HG02763 (cell line): ENCODE results near the gene HNRNPLL.
"Not testable (repeated sequence)": the region's sequence is repeated elsewhere in the genome, so short reads cannot be mapped to it uniquely, and the experiment has no call there.

Source experiments
- ATAC-seq: cut with Tn5 transposase; IDR thresholded peaks from one replicate; pipeline ENCODE4 v1.9.1; 2021; ENCODE audit warnings: mild to moderate bottlenecking, moderate library complexity; ENCODE audit not compliant: unreplicated experiment

The HNRNPLL gene

GRCh38 chr2:38620282-38620977 lies 17.7 kb upstream of the HNRNPLL start:
- no peak for ATAC-seq

- no peak for ATAC-seq
Observed at GRCh38 chr2:38619458-38620164, 16.9 kb upstream of the HNRNPLL start.

DNA sequence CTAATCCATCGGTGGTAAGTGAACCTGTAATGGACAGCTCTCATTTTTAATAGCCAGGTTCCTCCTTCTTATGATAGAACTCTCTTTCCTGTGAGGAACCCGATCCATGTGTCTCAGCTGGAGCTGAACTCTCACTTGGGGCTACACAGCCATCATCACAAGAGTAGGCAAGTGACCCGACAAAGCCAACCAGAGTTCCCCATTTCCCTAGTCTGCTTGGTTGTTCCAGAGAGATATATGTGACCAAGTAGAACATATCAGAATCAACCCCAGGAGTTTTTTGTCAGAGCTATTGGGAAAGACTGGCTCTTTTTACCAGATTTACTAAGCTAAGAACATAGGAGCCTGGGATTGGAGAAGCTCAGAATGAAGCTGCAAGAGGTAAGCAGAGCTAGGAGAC lies 14.6 kb upstream of the HNRNPLL start:
- no peak for ATAC-seq

DNA sequence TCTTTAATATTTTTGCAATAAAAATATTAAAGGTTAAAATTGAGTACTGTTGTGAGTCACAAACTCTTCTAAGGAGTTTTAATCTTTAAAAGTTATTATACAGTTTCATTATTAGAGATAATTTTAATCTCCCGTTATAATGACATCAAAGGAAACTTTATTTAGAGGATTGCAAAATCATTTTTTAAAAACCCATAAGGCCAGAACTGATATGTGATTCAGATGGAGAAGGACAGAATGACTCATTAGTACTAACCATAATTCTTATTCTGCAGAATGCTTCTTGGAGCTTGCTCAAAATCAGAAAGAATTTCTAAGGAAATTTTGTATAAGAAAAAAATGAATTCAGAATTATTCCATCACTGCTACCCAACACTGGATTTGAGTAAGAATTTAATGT lies 12.5 kb upstream of the HNRNPLL start:
- no peak for ATAC-seq

GRCh38 chr2:38613849-38614213 lies 11.1 kb upstream of the HNRNPLL start:
- no peak for ATAC-seq

DNA sequence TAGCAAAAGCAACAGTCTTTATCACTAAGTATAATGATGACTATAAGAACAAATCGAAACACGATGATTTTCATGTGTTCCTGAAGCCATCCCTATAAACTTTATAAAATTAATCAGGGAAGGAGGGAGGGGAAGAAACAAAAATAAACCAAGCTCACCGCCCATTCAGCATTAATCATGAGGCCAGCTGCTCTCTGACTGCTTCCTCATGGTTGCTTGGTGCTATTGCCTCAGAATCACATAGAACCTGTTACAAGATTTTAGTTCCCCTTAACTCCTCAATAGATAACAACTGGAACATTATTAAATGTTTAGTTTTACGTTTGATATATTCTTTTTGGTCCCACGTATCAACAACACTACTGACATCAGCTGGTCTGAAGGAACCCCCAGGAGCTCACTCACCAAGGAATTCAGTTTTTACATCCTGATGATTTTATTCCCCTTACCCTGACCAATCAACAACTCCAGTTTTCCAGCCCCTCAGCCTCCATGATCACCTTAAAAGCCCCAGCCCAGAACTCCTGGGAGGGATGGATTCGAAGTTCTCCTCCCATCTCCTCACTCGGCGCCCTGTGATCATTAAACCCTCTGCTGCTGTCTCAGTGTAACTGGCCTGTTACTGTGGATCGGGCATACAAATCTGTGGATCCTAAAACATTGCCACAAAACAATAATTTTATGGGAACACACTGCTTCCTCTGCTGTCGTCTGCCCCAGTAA lies 10.6 kb upstream of the HNRNPLL start:
- no peak for ATAC-seq

GRCh38 chr2:38610851-38611801 lies 8.4 kb upstream of the HNRNPLL start:
- ATAC-seq: peak; percentile 59

- ATAC-seq: not testable (repeated sequence)
Observed at GRCh38 chr2:38609246-38609645, 6.5 kb upstream of the HNRNPLL start.

- no peak for ATAC-seq
Observed at GRCh38 chr2:38608755-38609154, 6.0 kb upstream of the HNRNPLL start.

GRCh38 chr2:38605298-38605830 lies 2.6 kb upstream of the HNRNPLL start:
- ATAC-seq: no peak

GRCh38 chr2:38603402-38604290 lies 918 bp upstream of the HNRNPLL start:
- ATAC-seq: peak; percentile 38

GRCh38 chr2:38602136-38602731 lies 494 bp downstream of the HNRNPLL start:
- ATAC-seq: peak; percentile 19

DNA sequence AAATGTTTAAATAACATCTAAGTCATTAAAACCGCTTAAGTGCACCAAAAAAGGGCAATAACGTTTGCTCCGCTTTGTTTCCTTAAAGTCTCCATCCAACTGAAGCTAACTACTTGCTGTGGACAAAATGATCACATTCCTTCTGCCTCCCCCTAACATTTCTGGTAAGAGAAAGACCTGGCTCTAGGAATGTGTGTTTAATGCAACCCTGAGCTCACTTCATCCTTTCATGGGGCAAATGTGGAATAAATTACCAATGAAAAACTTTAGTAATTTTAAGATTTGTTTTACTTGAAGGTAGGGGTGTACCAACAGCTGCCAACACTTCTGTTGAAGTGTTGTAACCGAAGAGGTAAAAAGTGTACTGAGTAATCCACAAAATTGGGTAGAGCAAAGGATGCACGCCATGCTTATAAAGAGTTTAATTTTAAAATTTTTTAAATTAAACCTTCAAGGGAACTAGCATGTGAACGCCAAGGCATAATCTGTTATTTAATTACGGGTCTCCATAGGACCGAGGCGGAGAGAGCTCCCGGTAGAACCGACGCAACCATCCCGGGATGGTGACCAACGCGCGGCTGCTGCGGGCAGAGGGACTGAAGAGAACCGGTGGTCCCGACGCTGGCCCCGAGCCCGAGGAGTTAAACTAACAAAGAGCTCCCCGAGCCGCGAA lies 1.1 kb downstream of the HNRNPLL start:
- ATAC-seq: no peak

DNA sequence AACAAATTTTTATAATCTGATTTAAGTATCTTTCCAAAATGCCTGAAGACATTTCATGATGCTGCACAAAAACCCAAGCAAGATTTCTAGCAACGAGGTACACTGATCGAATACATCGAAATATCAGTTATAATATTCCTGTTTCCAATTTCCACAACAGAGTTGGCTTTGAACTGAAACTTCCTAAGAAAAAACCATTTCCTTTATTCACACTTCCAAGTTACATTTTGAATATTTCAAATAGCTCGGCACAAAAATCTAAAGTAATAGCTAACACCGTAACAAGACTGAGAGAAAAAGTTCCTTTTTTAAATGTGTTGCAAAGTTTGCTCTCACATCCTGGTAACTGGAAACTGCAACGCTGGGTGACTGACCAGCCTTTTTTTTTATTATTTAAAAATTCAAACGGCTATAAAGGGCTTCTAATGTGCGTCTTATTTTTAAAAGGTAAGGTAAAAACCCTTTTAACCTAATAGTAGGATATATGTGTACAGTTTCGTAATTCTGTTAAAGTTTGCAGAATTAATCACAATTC lies 1.7 kb downstream of the HNRNPLL start:
- ATAC-seq: no peak

GRCh38 chr2:38600242-38600891 lies 2.4 kb downstream of the HNRNPLL start:
- no peak for ATAC-seq

DNA sequence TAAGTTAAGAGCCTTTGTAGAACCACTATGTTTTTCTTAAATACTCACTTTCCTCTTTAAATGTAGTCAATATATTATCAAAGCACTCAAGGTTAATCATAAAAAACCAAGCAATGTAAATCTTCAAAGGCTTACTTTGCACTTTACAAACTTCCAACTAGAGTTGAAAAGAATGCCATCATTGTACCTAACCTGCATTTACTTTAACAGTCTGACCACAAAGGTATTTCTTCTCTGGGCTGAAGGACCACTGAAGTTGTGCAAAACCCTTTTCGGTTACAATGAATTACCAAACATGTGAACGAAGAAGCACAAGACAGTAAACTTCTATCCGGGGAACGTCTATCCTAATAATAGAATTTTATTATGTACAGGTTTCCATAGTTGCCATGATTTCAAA lies 3.0 kb downstream of the HNRNPLL start:
- no peak for ATAC-seq

DNA sequence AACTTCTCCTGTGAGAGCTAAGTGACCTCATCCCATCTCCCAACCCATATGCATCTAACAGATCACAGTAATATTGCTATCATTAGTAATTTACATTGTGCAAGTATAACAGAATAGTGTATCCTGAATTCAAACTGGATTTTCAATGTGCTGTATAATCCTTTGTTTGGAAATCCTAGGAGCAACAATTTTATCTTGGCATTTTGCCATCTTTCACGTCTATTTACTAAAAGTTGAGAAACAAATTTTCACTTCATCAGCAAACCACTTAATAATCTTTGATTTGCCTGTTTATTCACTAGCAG lies 3.8 kb downstream of the HNRNPLL start:
- no peak for ATAC-seq
